ENCODE measurements around the gene CDHR4. TPM values are rescaled to one million over a fixed set of nuclear protein-coding genes. Genes with fewer than 3 reads are reported as not detected.
A peak's percentile ranks its signal among the peaks of the same experiment; 100 is the strongest.

Gene CDHR4
- not detected for total RNA-seq
- not detected for polyA plus RNA-seq

DNA sequence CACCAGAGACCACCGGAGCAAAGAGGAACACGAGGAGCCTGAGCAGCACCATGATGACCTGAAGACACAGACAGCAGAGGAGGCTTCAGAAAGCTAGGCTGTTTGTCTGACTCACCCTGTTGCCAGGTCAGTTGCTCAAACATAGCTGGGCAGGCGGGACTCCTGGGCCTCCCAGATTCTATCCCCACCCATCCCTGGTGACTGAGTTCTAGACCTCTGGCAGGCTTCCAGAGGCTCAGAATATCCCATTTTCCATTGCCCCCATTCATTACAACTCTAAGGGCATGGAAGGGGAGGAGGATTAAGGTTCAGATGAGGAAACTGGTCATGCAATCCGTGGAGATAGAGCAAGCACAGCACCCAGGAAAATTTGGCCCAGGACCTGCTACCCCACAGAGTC is at the start of gene CDHR4:
Gene CDHR4 (minus strand): TSS at position 113 of the 400 bp plus-strand sequence. CDS start 61 bp downstream, at position 52.
- Mint-ChIP-seq H3K4me3 (peak within 1 kb of the TSS in 1 of 7 donors; percentile 45), H3K27ac (no peak within 1 kb of the TSS), H3K36me3 (peaks cover 0 to 3% (median 0%) of the 10 kb centered on the region in 3 donors), H3K27me3 (peaks cover 0 to 6% of the 10 kb centered on the region in 2 donors), H3K9me3 (peaks cover 0 to 2% (median 0%) of the 10 kb centered on the region in 5 donors), H3K4me1 (peaks cover 9 to 20% (median 9%) of the 10 kb centered on the region in 3 donors)
- Histone ChIP-seq H3K4me1 (ENCODE audit: insufficient read depth, low read length) (peaks cover 12% of the 10 kb centered on the region), H3K27me3 (ENCODE audit: insufficient read depth, low read length, poor library complexity, severe bottlenecking) (no peaks in the 10 kb centered on the region), H3K9me3 (ENCODE audit: low read length) (no peaks in the 10 kb centered on the region), H3K27ac (ENCODE audit: low read depth, low read length) (no peak within 1 kb of the TSS), H3K36me3 (ENCODE audit: insufficient read depth, low read length) (no peaks in the 10 kb centered on the region), H3K4me3 (ENCODE audit: low read length) (no peak within 1 kb of the TSS)
- ChIA-PET CTCF (interaction anchor here (12.4 kb wide), 1 partner anchor 39 kb away, joined by 246 read pairs; no protein-coding TSS in a partner anchor), POLR2A (no interaction called here)
- DNase-seq, result no peak

DNA sequence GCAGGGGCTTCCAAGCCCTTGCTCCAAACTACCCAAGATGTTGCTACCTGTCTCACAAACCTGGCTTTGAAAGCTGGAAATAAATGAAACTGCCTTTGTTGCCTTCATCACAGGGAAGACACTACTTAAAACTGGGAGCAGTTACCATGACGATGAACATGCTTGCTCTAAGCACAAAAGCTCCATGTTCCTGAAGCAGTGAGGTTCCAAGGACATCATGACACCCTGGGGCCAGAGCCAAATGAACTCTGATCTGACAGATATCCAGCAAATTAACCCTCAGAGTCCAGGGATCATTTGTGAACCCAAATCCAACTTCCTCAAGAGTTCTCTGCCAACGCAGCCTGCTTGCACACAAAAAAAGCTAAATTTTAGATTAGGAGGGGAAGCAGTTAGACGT is 46.0 kb upstream of the CDHR4 start:
- Mint-ChIP-seq H3K9me3 (no peaks in the 10 kb centered on the region), H3K4me3 (no peak overlapping the region), H3K4me1 (no peaks in the 10 kb centered on the region), H3K27ac (no peak overlapping the region), H3K27me3 (peaks cover 0 to 2% of the 10 kb centered on the region in 2 donors), H3K36me3 (peaks cover 0 to 4% (median 0%) of the 10 kb centered on the region in 3 donors)
- POLR2A ChIA-PET, result no interaction called here
- Histone ChIP-seq H3K27ac (ENCODE audit: low read depth, low read length) (no peak overlapping the region), H3K36me3 (ENCODE audit: insufficient read depth, low read length) (no peaks in the 10 kb centered on the region), H3K4me3 (ENCODE audit: low read length) (no peak overlapping the region), H3K9me3 (ENCODE audit: low read length) (no peaks in the 10 kb centered on the region), H3K27me3 (ENCODE audit: insufficient read depth, low read length, poor library complexity, severe bottlenecking) (no peaks in the 10 kb centered on the region), H3K4me1 (ENCODE audit: insufficient read depth, low read length) (no peaks in the 10 kb centered on the region)
- no peak for DNase-seq
- CTCF ChIA-PET, result interaction anchor here (1.0 to 5.8 kb wide), 4 partner anchors 11 to 306 kb away, joined by 3 to 30 read pairs (median 5); partner anchors contain the start of gene INKA1

- Histone ChIP-seq H3K27ac (ENCODE audit: low read depth, low read length) (no peak overlapping the region), H3K36me3 (ENCODE audit: insufficient read depth, low read length) (no peaks in the 10 kb centered on the region), H3K4me1 (ENCODE audit: insufficient read depth, low read length) (no peaks in the 10 kb centered on the region), H3K9me3 (ENCODE audit: low read length) (no peaks in the 10 kb centered on the region), H3K4me3 (ENCODE audit: low read length) (no peak overlapping the region), H3K27me3 (ENCODE audit: insufficient read depth, low read length, poor library complexity, severe bottlenecking) (no peaks in the 10 kb centered on the region)
- Mint-ChIP-seq H3K27ac (peak overlapping the region in 1 of 8 donors; percentile 55), H3K9me3 (no peaks in the 10 kb centered on the region), H3K4me3 (no peak overlapping the region), H3K4me1 (no peaks in the 10 kb centered on the region), H3K36me3 (peaks cover 0 to 4% (median 0%) of the 10 kb centered on the region in 3 donors), H3K27me3 (peaks cover 0 to 2% of the 10 kb centered on the region in 2 donors)
- ChIA-PET POLR2A (interaction anchor here (0.6 kb wide), 1 partner anchor 56 kb away, joined by 3 read pairs; no protein-coding TSS in a partner anchor), CTCF (interaction anchor here (1.0 to 5.8 kb wide), 4 partner anchors 10 to 305 kb away, joined by 3 to 30 read pairs (median 5); partner anchors contain the start of gene INKA1)
- no peak for DNase-seq
Measured at GRCh38 chr3:49844464-49845183, 45.0 kb upstream of the CDHR4 start.

GRCh38 chr3:49842843-49843517 is 43.3 kb upstream of the CDHR4 start:
- peaks cover 0 to 4% (median 2%) of the 10 kb centered on the region in 3 donors for H3K4me1 Mint-ChIP-seq

DNA sequence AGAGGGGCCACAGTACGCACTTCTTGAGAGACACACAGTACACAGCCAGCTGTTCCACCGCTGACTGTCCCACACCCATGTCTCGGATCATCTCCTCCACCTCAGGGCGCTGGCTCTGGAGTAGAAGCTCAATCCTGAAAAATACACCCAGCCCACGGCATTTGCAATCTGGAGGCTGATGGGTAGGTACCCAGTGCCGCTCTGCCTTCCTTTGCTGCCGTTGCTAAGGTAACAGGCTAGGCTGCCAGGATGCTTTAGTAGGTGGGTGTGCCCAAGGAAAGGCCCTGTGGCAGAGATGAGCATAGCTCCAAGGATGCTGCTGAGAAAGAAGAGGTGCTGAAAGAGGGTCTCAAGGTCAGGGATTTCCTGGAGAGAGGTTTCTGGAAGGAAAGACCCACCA is 42.1 kb upstream of the CDHR4 start:
- H3K9me3 ChIP-seq (ENCODE audit: low read length), result no peaks in the 10 kb centered on the region
- ChIA-PET POLR2A (no interaction called here), CTCF (interaction anchor here (1.1 to 7.7 kb wide), 4 partner anchors 23 to 122 kb away, joined by 4 to 246 read pairs (median 17); partner anchors contain the start of genes AMIGO3, CDHR4, INKA1 and UBA7)
- H3K27ac ChIP-seq (ENCODE audit: low read depth, low read length), result no peak overlapping the region
- no peaks in the 10 kb centered on the region for H3K4me1 ChIP-seq (ENCODE audit: insufficient read depth, low read length)
- no peaks in the 10 kb centered on the region for H3K27me3 ChIP-seq (ENCODE audit: insufficient read depth, low read length, poor library complexity, severe bottlenecking)
- H3K4me1 Mint-ChIP-seq, result peaks cover 0 to 4% (median 2%) of the 10 kb centered on the region in 3 donors
- no peak overlapping the region for H3K4me3 ChIP-seq (ENCODE audit: low read length)
- no peaks in the 10 kb centered on the region for H3K36me3 ChIP-seq (ENCODE audit: insufficient read depth, low read length)
- peaks cover 0 to 2% of the 10 kb centered on the region in 2 donors for H3K27me3 Mint-ChIP-seq
- H3K27ac Mint-ChIP-seq, result no peak overlapping the region
- no peak for DNase-seq
- H3K36me3 Mint-ChIP-seq, result no peaks in the 10 kb centered on the region
- H3K4me3 Mint-ChIP-seq, result no peak overlapping the region
- no peaks in the 10 kb centered on the region for H3K9me3 Mint-ChIP-seq

More at GRCh38 chr3:49842843-49843517, 43.3 kb upstream of the CDHR4 start:
- H3K4me3 Mint-ChIP-seq, result no peak overlapping the region
- POLR2A ChIA-PET, result no interaction called here
- peaks cover 0 to 4% (median 0%) of the 10 kb centered on the region in 3 donors for H3K36me3 Mint-ChIP-seq
- CTCF ChIA-PET, result interaction anchor here (7.7 kb wide), 1 partner anchor 39 kb away, joined by 246 read pairs; the partner anchor contains the start of genes CDHR4 and INKA1
- Histone ChIP-seq H3K36me3 (ENCODE audit: insufficient read depth, low read length) (no peaks in the 10 kb centered on the region), H3K27me3 (ENCODE audit: insufficient read depth, low read length, poor library complexity, severe bottlenecking) (no peaks in the 10 kb centered on the region), H3K4me1 (ENCODE audit: insufficient read depth, low read length) (no peaks in the 10 kb centered on the region), H3K4me3 (ENCODE audit: low read length) (no peak overlapping the region), H3K27ac (ENCODE audit: low read depth, low read length) (no peak overlapping the region), H3K9me3 (ENCODE audit: low read length) (no peaks in the 10 kb centered on the region)
- H3K9me3 Mint-ChIP-seq, result no peaks in the 10 kb centered on the region
- H3K27ac Mint-ChIP-seq, result peak overlapping the region in 2 of 8 donors; percentile 5 to 29
- H3K27me3 Mint-ChIP-seq, result peaks cover 0 to 2% of the 10 kb centered on the region in 2 donors
- no peak for DNase-seq

DNA sequence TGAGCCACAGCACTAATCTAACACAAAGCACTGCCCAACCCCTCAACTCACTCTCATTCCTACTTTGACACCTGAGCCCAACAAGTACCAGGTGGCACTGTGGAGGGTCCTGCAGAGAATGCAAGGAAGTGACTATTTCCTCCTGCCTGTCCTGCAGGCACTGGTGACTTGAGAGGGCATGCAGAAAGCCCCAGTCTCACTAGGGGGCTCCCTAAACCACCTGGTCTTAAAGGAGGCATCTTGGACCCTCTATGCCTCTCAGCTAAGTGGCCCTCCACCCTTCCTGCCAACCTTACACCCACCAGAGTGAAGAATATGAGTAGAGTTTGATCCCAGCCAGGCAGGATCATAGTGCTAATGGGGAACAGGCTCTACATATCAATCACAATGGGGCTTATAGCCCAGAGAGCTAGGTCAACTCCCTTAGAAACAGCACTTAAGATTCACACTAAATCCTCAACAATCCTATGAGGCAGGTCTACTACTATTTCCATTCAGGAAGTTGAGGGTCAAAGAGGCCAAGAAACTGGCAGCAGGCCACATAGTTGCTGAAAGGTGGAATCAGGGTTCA is 41.5 kb upstream of the CDHR4 start:
- no peak overlapping the region for H3K4me3 ChIP-seq (ENCODE audit: low read length)
- ChIA-PET POLR2A (no interaction called here), CTCF (interaction anchor here (1.1 to 7.7 kb wide), 5 partner anchors 22 to 301 kb away, joined by 4 to 246 read pairs (median 29); partner anchors contain the start of genes AMIGO3, CDHR4, INKA1 and UBA7)
- H3K4me1 Mint-ChIP-seq, result peaks cover 0 to 4% (median 2%) of the 10 kb centered on the region in 3 donors
- H3K27ac Mint-ChIP-seq, result no peak overlapping the region
- H3K9me3 Mint-ChIP-seq, result no peaks in the 10 kb centered on the region
- H3K27me3 ChIP-seq (ENCODE audit: insufficient read depth, low read length, poor library complexity, severe bottlenecking), result no peaks in the 10 kb centered on the region
- peaks cover 0 to 2% of the 10 kb centered on the region in 2 donors for H3K27me3 Mint-ChIP-seq
- no peak overlapping the region for H3K4me3 Mint-ChIP-seq
- no peak for DNase-seq
- H3K9me3 ChIP-seq (ENCODE audit: low read length), result no peaks in the 10 kb centered on the region
- H3K27ac ChIP-seq (ENCODE audit: low read depth, low read length), result no peak overlapping the region
- no peaks in the 10 kb centered on the region for H3K36me3 Mint-ChIP-seq
- no peaks in the 10 kb centered on the region for H3K36me3 ChIP-seq (ENCODE audit: insufficient read depth, low read length)
- H3K4me1 ChIP-seq (ENCODE audit: insufficient read depth, low read length), result no peaks in the 10 kb centered on the region

- H3K36me3 ChIP-seq (ENCODE audit: insufficient read depth, low read length), result no peaks in the 10 kb centered on the region
- Mint-ChIP-seq H3K27me3 (peaks cover 0 to 2% of the 10 kb centered on the region in 2 donors), H3K36me3 (no peaks in the 10 kb centered on the region), H3K4me1 (peaks cover 0 to 4% (median 2%) of the 10 kb centered on the region in 3 donors), H3K9me3 (no peaks in the 10 kb centered on the region), H3K4me3 (no peak overlapping the region), H3K27ac (no peak overlapping the region)
- H3K27me3 ChIP-seq (ENCODE audit: insufficient read depth, low read length, poor library complexity, severe bottlenecking), result no peaks in the 10 kb centered on the region
- DNase-seq, result no peak
- ChIA-PET CTCF (interaction anchor here (3.2 to 7.7 kb wide), 3 partner anchors 27 to 300 kb away, joined by 29 to 246 read pairs (median 32); partner anchors contain the start of genes CDHR4, INKA1 and UBA7), POLR2A (interaction anchor here (0.9 kb wide), 1 partner anchor 37 kb away, joined by 3 read pairs; the partner anchor contains the start of gene INKA1)
- no peak overlapping the region for H3K27ac ChIP-seq (ENCODE audit: low read depth, low read length)
- no peak overlapping the region for H3K4me3 ChIP-seq (ENCODE audit: low read length)
- H3K4me1 ChIP-seq (ENCODE audit: insufficient read depth, low read length), result no peaks in the 10 kb centered on the region
- no peaks in the 10 kb centered on the region for H3K9me3 ChIP-seq (ENCODE audit: low read length)
Measured at GRCh38 chr3:49840388-49840787, 40.7 kb upstream of the CDHR4 start.
